Measurements from ENCODE around the gene PBX4.

DNA sequence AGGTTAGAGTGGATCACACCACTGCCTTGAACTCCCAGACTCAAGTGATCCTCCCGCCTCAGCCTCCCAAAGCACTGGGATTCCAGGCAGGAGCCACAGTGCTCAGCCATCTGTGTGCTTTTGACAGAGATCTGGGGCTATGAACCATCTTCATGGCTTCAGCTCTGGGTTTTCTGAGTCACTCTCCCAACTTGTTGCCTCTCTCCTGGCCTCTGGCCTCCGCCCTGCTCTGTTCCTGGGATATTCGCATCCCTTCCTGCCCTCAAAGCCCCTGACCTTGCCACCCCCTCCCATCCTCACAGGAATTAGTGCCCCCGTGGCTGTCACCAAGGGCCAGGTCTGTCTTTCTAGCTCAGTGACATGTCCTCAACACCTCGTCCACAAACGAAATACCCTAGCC is 30.7 kb upstream of the PBX4 start:
- TF ChIP-seq, protein P1, sequence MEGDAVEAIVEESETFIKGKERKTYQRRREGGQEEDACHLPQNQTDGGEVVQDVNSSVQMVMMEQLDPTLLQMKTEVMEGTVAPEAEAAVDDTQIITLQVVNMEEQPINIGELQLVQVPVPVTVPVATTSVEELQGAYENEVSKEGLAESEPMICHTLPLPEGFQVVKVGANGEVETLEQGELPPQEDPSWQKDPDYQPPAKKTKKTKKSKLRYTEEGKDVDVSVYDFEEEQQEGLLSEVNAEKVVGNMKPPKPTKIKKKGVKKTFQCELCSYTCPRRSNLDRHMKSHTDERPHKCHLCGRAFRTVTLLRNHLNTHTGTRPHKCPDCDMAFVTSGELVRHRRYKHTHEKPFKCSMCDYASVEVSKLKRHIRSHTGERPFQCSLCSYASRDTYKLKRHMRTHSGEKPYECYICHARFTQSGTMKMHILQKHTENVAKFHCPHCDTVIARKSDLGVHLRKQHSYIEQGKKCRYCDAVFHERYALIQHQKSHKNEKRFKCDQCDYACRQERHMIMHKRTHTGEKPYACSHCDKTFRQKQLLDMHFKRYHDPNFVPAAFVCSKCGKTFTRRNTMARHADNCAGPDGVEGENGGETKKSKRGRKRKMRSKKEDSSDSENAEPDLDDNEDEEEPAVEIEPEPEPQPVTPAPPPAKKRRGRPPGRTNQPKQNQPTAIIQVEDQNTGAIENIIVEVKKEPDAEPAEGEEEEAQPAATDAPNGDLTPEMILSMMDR (conservative IDR thresholded peaks at IDR 0.05; ENCODE audit: low read depth in 2 of 2): no peak
- TF ChIP-seq EZH2 (IDR thresholded peaks at IDR 0.05; ENCODE audit: low read depth, unreplicated experiment): no peak
- TF ChIP-seq, protein P2, sequence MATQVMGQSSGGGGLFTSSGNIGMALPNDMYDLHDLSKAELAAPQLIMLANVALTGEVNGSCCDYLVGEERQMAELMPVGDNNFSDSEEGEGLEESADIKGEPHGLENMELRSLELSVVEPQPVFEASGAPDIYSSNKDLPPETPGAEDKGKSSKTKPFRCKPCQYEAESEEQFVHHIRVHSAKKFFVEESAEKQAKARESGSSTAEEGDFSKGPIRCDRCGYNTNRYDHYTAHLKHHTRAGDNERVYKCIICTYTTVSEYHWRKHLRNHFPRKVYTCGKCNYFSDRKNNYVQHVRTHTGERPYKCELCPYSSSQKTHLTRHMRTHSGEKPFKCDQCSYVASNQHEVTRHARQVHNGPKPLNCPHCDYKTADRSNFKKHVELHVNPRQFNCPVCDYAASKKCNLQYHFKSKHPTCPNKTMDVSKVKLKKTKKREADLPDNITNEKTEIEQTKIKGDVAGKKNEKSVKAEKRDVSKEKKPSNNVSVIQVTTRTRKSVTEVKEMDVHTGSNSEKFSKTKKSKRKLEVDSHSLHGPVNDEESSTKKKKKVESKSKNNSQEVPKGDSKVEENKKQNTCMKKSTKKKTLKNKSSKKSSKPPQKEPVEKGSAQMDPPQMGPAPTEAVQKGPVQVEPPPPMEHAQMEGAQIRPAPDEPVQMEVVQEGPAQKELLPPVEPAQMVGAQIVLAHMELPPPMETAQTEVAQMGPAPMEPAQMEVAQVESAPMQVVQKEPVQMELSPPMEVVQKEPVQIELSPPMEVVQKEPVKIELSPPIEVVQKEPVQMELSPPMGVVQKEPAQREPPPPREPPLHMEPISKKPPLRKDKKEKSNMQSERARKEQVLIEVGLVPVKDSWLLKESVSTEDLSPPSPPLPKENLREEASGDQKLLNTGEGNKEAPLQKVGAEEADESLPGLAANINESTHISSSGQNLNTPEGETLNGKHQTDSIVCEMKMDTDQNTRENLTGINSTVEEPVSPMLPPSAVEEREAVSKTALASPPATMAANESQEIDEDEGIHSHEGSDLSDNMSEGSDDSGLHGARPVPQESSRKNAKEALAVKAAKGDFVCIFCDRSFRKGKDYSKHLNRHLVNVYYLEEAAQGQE (IDR thresholded peaks at IDR 0.05; ENCODE audit: unreplicated experiment): no peak
- no peak for TF ChIP-seq POLR2AphosphoS5 (IDR thresholded peaks at IDR 0.05; ENCODE audit: low read depth)
- no peak for TF ChIP-seq EZH2phosphoT487 (IDR thresholded peaks at IDR 0.05; ENCODE audit: unreplicated experiment)
- no peak for TF ChIP-seq CREB1 (CRISPR knock-in tag; IDR thresholded peaks at IDR 0.05; ENCODE audit: low read depth)
- TF ChIP-seq ZNF331 (CRISPR knock-in tag; IDR thresholded peaks at IDR 0.05; ENCODE audit: low read depth): no peak
- TF ChIP-seq NANOG (IDR thresholded peaks at IDR 0.05; ENCODE audit: borderline replicate concordance): no peak
- no peak for TF ChIP-seq JUNB (IDR thresholded peaks at IDR 0.05; ENCODE audit: unreplicated experiment)
- TF ChIP-seq, protein P3, sequence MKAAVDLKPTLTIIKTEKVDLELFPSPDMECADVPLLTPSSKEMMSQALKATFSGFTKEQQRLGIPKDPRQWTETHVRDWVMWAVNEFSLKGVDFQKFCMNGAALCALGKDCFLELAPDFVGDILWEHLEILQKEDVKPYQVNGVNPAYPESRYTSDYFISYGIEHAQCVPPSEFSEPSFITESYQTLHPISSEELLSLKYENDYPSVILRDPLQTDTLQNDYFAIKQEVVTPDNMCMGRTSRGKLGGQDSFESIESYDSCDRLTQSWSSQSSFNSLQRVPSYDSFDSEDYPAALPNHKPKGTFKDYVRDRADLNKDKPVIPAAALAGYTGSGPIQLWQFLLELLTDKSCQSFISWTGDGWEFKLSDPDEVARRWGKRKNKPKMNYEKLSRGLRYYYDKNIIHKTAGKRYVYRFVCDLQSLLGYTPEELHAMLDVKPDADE (IDR thresholded peaks at IDR 0.05): no peak
- TF ChIP-seq, protein P4, sequence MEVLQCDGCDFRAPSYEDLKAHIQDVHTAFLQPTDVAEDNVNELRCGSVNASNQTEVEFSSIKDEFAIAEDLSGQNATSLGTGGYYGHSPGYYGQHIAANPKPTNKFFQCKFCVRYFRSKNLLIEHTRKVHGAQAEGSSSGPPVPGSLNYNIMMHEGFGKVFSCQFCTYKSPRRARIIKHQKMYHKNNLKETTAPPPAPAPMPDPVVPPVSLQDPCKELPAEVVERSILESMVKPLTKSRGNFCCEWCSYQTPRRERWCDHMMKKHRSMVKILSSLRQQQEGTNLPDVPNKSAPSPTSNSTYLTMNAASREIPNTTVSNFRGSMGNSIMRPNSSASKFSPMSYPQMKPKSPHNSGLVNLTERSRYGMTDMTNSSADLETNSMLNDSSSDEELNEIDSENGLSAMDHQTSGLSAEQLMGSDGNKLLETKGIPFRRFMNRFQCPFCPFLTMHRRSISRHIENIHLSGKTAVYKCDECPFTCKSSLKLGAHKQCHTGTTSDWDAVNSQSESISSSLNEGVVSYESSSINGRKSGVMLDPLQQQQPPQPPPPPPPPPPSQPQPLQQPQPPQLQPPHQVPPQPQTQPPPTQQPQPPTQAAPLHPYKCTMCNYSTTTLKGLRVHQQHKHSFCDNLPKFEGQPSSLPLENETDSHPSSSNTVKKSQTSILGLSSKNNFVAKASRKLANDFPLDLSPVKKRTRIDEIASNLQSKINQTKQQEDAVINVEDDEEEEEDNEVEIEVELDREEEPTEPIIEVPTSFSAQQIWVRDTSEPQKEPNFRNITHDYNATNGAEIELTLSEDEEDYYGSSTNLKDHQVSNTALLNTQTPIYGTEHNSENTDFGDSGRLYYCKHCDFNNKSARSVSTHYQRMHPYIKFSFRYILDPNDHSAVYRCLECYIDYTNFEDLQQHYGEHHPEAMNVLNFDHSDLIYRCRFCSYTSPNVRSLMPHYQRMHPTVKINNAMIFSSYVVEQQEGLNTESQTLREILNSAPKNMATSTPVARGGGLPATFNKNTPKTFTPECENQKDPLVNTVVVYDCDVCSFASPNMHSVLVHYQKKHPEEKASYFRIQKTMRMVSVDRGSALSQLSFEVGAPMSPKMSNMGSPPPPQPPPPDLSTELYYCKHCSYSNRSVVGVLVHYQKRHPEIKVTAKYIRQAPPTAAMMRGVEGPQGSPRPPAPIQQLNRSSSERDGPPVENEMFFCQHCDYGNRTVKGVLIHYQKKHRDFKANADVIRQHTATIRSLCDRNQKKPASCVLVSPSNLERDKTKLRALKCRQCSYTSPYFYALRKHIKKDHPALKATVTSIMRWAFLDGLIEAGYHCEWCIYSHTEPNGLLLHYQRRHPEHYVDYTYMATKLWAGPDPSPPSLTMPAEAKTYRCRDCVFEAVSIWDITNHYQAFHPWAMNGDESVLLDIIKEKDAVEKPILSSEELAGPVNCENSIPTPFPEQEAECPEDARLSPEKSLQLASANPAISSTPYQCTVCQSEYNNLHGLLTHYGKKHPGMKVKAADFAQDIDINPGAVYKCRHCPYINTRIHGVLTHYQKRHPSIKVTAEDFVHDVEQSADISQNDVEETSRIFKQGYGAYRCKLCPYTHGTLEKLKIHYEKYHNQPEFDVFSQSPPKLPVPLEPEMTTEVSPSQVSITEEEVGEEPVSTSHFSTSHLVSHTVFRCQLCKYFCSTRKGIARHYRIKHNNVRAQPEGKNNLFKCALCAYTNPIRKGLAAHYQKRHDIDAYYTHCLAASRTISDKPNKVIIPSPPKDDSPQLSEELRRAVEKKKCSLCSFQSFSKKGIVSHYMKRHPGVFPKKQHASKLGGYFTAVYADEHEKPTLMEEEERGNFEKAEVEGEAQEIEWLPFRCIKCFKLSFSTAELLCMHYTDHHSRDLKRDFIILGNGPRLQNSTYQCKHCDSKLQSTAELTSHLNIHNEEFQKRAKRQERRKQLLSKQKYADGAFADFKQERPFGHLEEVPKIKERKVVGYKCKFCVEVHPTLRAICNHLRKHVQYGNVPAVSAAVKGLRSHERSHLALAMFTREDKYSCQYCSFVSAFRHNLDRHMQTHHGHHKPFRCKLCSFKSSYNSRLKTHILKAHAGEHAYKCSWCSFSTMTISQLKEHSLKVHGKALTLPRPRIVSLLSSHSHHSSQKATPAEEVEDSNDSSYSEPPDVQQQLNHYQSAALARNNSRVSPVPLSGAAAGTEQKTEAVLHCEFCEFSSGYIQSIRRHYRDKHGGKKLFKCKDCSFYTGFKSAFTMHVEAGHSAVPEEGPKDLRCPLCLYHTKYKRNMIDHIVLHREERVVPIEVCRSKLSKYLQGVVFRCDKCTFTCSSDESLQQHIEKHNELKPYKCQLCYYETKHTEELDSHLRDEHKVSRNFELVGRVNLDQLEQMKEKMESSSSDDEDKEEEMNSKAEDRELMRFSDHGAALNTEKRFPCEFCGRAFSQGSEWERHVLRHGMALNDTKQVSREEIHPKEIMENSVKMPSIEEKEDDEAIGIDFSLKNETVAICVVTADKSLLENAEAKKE (CRISPR knock-in tag; IDR thresholded peaks at IDR 0.05): no peak

Data from GM23338 (cell line).